Gastroesophageal sphincter (tissue), 3 donors: Measurements from ENCODE around the gene C4B.
"Not testable (repeated sequence)": the region's sequence is repeated elsewhere in the genome, so short reads cannot be mapped to it uniquely, and the experiment has no call there.

ENCODE experiments used
- CTCF ChIP-seq, 4 experiments: fragments of 200-600 bp in 2 of 4; fragments of 450-650 bp in 2 of 4; sonication (generic) in 1 of 4; IDR thresholded peaks; one replicate each; pipeline ENCODE4 v1.5.1; 2017 to 2019; ENCODE audit warnings: antibody characterized with exemption in 4 of 4, mild to moderate bottlenecking in 2 of 4, moderate library complexity in 2 of 4
- POLR2A ChIP-seq, 2 donors: fragments of 450-650 bp; IDR thresholded peaks; one replicate each; pipeline ENCODE4 v1.6.1; 2017; ENCODE audit warnings: antibody characterized with exemption in 2 of 2, mild to moderate bottlenecking in 2 of 2, moderate library complexity in 1 of 2

GRCh38 chr6:32009537-32009936, 5.1 kb upstream of the C4B start:
- not testable (repeated sequence) for TF ChIP-seq CTCF, POLR2A (IDR thresholded peaks at IDR 0.05)
